ENCODE results near the gene A2M.

GRCh38 chr12:9087087-9087835 lies 28.5 kb downstream of the A2M start:
- TF ChIP-seq CTCF (IDR thresholded peaks at IDR 0.05; ENCODE audit: poor library complexity) (no peak), EZH2 (IDR thresholded peaks at IDR 0.05; ENCODE audit: borderline replicate concordance) (no peak)
